GM18526 (cell line): ENCODE results near the gene MXD1.

Experiments used
- POLR2A ChIP-seq: IDR thresholded peaks from 3 replicates; pipeline ENCODE4 v1.6.1; 2011; ENCODE audit not compliant: insufficient read length; ENCODE audit errors: extremely low read depth

The MXD1 gene

DNA sequence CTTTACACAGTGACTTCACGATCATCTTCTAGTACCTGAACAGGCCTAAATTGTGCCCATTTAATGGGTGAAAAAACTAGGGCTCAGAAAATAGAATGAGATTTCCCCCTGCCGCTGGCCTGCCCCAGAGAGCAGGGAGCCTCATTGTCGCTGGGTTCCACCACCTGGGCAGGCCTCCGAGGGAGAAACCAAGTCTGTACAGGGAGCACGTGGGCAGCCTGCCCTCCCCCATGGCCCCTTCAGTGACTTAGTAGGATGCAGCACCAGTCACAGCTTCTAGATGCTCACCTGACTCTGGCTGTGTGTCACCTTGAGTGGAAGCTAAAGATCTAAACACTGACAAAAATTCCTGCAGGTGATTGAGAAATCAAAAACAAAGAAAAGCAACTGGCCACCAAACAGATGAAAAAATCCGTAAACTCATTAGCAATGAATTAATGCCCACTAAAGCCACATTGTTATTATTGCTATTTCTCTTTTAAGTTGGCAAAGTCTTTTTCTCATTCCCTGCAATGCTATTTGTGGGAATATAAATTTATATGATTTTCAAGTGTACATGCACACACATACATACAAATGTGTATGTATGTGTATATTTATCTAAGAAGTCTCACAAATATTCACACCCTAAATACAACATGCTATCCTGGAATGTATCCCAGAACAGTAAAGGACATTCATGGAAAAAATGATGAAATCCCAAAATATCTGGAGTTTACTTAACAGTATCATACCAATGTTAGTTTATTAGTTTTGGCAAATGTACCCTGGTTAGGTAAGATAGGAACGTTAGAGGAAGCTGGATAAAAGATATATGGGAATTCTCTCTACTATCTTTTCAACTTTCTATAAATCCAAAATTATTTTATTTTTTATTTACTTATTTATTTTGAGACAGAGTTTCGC is 65.2 kb downstream of the MXD1 start:
- no peak for TF ChIP-seq POLR2A

DNA sequence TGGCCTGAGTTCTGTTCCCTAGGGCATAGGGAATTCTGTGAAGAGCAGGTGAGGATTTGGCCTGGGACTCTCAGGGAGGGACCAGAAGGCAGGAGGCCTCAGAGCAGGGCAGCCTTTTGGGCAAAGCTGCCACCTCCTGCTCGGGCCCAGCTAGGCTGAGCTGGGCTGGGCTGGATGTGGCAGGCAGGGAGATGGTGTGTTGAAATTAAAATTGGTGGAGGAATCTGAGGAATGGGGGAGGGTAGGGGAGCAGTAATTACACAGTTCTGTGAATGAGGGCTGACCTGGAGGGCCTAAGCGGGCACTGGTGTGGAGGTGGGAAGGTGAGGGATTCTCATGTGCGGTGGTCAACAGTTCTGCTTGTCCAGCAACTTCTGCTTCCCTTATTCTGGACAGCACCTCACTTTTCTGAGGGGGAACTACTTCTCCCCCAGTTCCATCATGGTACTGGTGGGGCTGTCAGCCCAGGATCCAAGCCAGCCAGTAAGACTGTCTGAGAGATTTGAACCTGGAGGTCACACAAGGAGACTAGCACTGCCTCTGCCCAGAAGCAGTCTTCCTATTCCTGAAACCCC is 68.6 kb downstream of the MXD1 start:
- TF ChIP-seq POLR2A = no peak

DNA sequence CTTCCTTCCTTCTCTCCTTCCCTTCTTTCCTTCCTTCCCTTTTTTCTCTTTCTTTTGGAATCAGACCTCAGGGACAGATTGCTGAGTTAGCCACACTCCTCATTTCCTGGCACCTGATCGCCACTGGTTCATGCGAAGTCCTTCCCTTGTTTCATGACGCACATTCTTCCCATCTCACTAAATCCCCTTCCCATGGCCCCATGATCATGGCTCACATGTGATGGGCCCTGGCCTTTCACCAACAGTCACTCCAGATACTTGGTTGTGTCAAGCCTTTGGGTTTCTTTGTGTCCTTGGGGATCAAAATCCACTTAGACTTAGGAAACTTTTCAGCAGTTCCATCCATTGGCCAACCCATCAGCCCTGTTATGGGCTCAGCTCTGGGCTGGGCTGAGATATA is 70.3 kb downstream of the MXD1 start:
- no peak for TF ChIP-seq POLR2A

DNA sequence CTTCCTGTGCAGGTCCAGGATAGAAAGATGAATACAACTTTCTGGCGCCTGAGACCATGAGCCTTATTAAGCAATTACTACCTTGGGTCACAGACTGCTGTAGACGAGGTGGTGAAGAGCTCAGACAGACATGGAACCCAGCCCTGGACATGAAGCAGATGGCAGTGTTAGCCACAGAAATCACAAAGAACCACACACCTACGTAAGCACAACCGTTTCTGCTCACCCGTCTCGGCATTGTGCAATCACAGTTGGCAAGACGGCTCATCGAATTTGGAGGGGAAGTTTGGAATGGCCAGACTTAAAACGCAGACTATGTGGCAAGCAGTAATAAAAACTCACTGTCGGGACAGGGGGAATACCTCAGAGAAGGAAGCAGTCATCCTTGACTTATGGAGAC is 70.8 kb downstream of the MXD1 start:
- TF ChIP-seq POLR2A = no peak

DNA sequence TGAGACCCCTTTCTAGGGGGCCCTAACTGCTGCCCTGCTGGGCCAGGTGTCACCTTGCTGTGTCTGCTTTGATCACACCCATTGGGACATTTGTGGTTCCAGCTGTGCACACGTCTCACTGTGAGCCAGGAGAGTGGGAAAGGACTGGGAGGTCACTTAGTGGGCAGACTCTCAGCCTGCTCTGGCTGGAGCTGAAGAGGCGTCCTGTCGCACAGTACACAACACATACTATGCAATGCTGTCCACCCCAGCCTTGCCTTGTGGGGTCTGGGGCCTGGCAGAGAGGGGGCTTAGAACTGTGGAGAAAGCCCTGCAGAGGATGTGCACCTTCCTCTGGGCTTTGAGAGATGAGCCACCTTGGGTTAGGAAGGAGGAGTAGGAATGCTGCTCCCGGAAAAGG is 71.8 kb downstream of the MXD1 start:
- TF ChIP-seq POLR2A = no peak

DNA sequence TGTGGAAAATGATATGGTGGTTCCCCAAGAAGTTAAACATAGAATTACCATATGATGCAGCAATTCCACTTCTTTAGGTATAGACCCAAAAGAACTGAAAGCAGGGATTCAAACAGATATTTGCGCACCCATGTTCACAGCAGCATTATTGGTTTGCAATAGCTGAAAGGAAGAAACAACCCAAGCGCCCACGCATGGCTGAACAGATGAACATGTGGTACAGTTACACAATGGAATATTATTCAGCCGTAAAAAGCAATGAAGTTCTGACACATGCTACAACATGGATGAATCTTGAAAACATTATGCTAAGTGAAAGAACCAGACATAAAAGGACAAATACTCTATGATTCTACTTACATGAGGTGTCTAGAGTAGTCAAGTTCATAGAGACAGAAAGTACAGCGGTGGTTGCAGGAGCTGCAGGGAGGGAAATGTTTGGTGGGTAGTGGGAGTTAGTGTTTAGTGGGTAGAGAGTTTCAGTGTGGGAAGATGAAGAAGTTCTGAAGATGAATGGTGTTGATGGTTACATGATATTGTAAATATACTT is 73.3 kb downstream of the MXD1 start:
- no peak for TF ChIP-seq POLR2A

DNA sequence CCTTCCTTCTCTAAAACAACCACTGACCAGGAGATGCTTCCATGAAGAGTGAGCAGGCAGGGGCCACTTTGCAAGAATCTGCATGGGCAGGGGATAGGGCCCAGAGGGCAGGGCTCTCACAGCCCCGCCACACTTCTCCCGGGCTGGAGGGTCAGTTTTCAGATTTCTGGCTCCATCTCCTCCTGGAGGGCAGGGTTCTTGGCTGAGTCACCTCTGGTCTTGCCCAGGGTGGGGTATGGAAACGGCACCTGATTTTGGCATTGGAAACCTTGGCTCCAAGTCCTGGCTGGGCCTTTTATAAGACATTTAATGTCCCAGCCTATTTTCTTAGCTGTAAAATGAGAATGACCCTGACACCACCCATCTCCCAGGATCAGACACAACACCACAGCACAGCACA is 74.1 kb downstream of the MXD1 start:
- TF ChIP-seq POLR2A = no peak

DNA sequence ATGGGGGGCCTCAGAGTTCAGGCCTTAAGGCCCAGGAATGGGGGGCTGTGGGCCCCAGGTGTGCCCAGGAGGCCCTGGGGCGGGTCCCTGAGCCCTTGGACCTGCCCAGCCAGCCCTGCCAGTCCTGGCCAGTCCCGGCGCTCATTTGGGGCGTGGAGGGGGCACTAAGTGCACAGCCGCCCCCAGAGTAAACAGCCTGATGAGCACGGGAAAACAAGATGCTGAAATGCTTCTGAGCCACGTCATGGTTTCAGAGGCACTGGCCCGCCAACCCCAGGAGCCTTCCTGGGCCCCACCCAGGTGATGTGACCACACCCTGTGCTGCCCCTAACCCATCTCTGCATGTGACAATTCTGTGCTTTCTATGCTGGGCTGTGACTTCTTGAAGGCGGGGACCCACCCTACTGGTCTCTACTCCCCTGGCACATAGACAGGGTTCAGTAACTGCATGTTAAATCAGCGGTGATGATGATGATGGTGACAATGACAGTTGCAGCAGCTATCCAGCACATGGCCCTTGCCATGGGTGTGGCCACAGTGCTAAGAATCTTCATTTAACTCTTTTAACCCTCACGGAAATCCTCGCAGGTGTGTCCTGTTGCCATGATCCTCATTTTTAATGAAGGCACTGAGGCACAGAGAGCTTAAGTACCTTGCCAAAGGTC is 74.7 kb downstream of the MXD1 start:
- TF ChIP-seq POLR2A = no peak
